IMR-90 (cell line): ENCODE data around the gene GABRP. TPM values are rescaled to one million over a fixed set of nuclear protein-coding genes. Genes with fewer than 3 reads are reported as not detected.

Source experiments
- ATAC-seq: fragments of 200-7000 bp; cut with Tn5 transposase; 2 replicates; pipeline ENCODE4 v1.9.1; 2020; ENCODE audit warnings: low read depth, mild to moderate bottlenecking, moderate library complexity
- BruUV-seq: library from RNA; stranded (reverse); fragments of 400-500 nt; replicated peaks from 2 replicates; lab custom pipeline; 2021; lab: Mats Ljungman, UMichigan
- CTCF ChIA-PET: fragments of 300-600 bp; formaldehyde crosslinking; extraction: SDS; loops from one replicate; lab custom pipeline; 2021; ENCODE audit warnings: antibody characterized with exemption; lab: Yijun Ruan, JAX
- POLR2A ChIA-PET: fragments of 300-600 bp; sonication (Branson Sonifier 250); formaldehyde crosslinking; loops from one replicate; lab custom pipeline; 2022; ENCODE audit warnings: antibody characterized with exemption; ENCODE audit not compliant: unreplicated experiment; lab: Charles Lee
- DNase-seq: peaks from one replicate; pipeline ENCODE4 v3.0.0; 2013
- H2AFZ ChIP-seq: replicated peaks from 2 replicates; pipeline ENCODE3; 2013; ENCODE audit warnings: low read length, mild to moderate bottlenecking; ENCODE audit not compliant: poor library complexity
- H2AK5ac ChIP-seq: 2 replicates; pipeline ENCODE4 v1.6.1; 2013; ENCODE audit warnings: low read depth, low read length, inconsistent platforms
- H2AK9ac ChIP-seq: replicated peaks from 2 replicates; pipeline ENCODE3; 2013; ENCODE audit warnings: mild to moderate bottlenecking, low read depth, low read length, moderate library complexity; ENCODE audit not compliant: poor library complexity
- H2BK120ac ChIP-seq: 2 replicates; pipeline ENCODE4 v1.6.1; 2013; ENCODE audit warnings: low read depth, low read length, inconsistent platforms
- H2BK15ac ChIP-seq: 3 replicates; pipeline ENCODE4 v1.6.1; 2013; ENCODE audit warnings: low read depth, low read length, inconsistent platforms
- H2BK20ac ChIP-seq: 2 replicates; pipeline ENCODE4 v1.6.1; 2013; ENCODE audit warnings: low read depth, mild to moderate bottlenecking, inconsistent platforms, low read length, moderate library complexity
- H2BK5ac ChIP-seq: 2 replicates; pipeline ENCODE4 v1.6.1; 2013; ENCODE audit warnings: mild to moderate bottlenecking, low read depth, low read length, inconsistent platforms; ENCODE audit not compliant: poor library complexity, severe bottlenecking
- H3K14ac ChIP-seq: replicated peaks from 2 replicates; pipeline ENCODE4 v1.6.1; 2013; ENCODE audit warnings: low read depth, low read length, inconsistent platforms
- H3K18ac ChIP-seq: 2 replicates; pipeline ENCODE4 v1.6.1; 2013; ENCODE audit warnings: low read depth, low read length, control low read depth
- H3K23ac ChIP-seq: 2 replicates; pipeline ENCODE4 v1.6.1; 2013; ENCODE audit warnings: low read depth, low read length, inconsistent platforms
- H3K27ac ChIP-seq: 2 replicates; pipeline ENCODE4 v1.5.1; 2013; ENCODE audit warnings: mild to moderate bottlenecking, control low read depth, low read length; ENCODE audit not compliant: insufficient read depth
- H3K27me3 ChIP-seq: 2 replicates; pipeline ENCODE4 v1.6.1; 2013; ENCODE audit warnings: low read length; ENCODE audit not compliant: control insufficient read depth, insufficient read depth
- H3K36me3 ChIP-seq: 2 replicates; pipeline ENCODE4 v1.6.1; 2013; ENCODE audit warnings: low read length, mixed read lengths; ENCODE audit not compliant: control insufficient read depth, insufficient read depth
- H3K4ac ChIP-seq: 2 replicates; pipeline ENCODE4 v1.6.1; 2013; ENCODE audit warnings: low read depth, low read length, inconsistent platforms
- H3K4me1 ChIP-seq: 2 replicates; pipeline ENCODE4 v1.6.1; 2013; ENCODE audit warnings: low read length, mixed read lengths; ENCODE audit not compliant: control insufficient read depth, insufficient read depth
- H3K4me2 ChIP-seq: 2 replicates; pipeline ENCODE4 v1.6.1; 2013; ENCODE audit warnings: low read depth, mild to moderate bottlenecking, control low read depth, low read length, moderate library complexity
- H3K4me3 ChIP-seq: 2 replicates; pipeline ENCODE4 v1.5.1; 2013; ENCODE audit warnings: low read depth, mild to moderate bottlenecking, control low read depth, low read length, moderate library complexity; ENCODE audit not compliant: insufficient read depth
- H3K56ac ChIP-seq: 2 replicates; pipeline ENCODE4 v1.6.1; 2013; ENCODE audit warnings: low read length, inconsistent platforms; ENCODE audit not compliant: insufficient read depth; ENCODE audit errors: extremely low read depth
- H3K79me1 ChIP-seq, 2 experiments: 2 replicates each; pipeline ENCODE4 v1.6.1; 2013; ENCODE audit warnings: low read length in 2 of 2, inconsistent platforms in 1 of 2, low read depth in 1 of 2
- H3K9ac ChIP-seq: 2 replicates; pipeline ENCODE4 v1.6.1; 2013; ENCODE audit warnings: low read depth, low read length, control low read depth
- H3K9me1 ChIP-seq: 2 replicates; pipeline ENCODE4 v1.6.1; 2013; ENCODE audit warnings: low read length, inconsistent platforms; ENCODE audit not compliant: insufficient read depth
- H3K9me3 ChIP-seq: 2 replicates; pipeline ENCODE4 v1.6.1; 2013; ENCODE audit warnings: low read length; ENCODE audit not compliant: control insufficient read depth, insufficient read depth
- H4K20me1 ChIP-seq: 2 replicates; pipeline ENCODE4 v1.6.1; 2013; ENCODE audit warnings: low read length, inconsistent platforms; ENCODE audit not compliant: insufficient read depth
- H4K5ac ChIP-seq: 2 replicates; pipeline ENCODE4 v1.6.1; 2013; ENCODE audit warnings: mild to moderate bottlenecking, low read depth, low read length, control low read depth
- H4K8ac ChIP-seq, 2 experiments: 2 replicates each; pipeline ENCODE4 v1.6.1; 2013; ENCODE audit warnings: low read depth in 2 of 2, low read length in 2 of 2, control low read depth in 1 of 2, inconsistent platforms in 1 of 2
- H4K91ac ChIP-seq: 2 replicates; pipeline ENCODE4 v1.6.1; 2013; ENCODE audit warnings: low read depth, low read length, inconsistent platforms; ENCODE audit not compliant: insufficient read depth
- BHLHE40 ChIP-seq: fragments of 150-350 bp; IDR thresholded peaks from 2 replicates; pipeline ENCODE4 v1.6.1; 2016; ENCODE audit warnings: mild to moderate bottlenecking, low read depth, low read length
- CEBPB ChIP-seq: IDR thresholded peaks from 2 replicates; pipeline ENCODE4 v1.6.1; 2012; ENCODE audit warnings: low read depth, low read length, improper control_type of control experiment
- CTCF ChIP-seq: conservative IDR thresholded peaks from 2 replicates; pipeline ENCODE4 v1.5.1; 2012; ENCODE audit warnings: mild to moderate bottlenecking, low read depth, low read length, improper control_type of control experiment
- FOS ChIP-seq: fragments of 150-350 bp; IDR thresholded peaks from 2 replicates; pipeline ENCODE4 v1.6.1; 2016; ENCODE audit warnings: low read depth, low read length
- MAFK ChIP-seq: IDR thresholded peaks from 2 replicates; pipeline ENCODE4 v1.6.1; 2012; ENCODE audit warnings: low read depth, low read length, improper control_type of control experiment
- MAZ ChIP-seq: IDR thresholded peaks from 2 replicates; pipeline ENCODE4 v1.6.1; 2012; ENCODE audit warnings: low read depth, mild to moderate bottlenecking, low read length, improper control_type of control experiment, moderate library complexity, borderline replicate concordance
- MXI1 ChIP-seq: IDR thresholded peaks from 2 replicates; pipeline ENCODE4 v1.6.1; 2012; ENCODE audit warnings: low read depth, mild to moderate bottlenecking, low read length, moderate library complexity, borderline replicate concordance
- RFX5 ChIP-seq: IDR thresholded peaks from 2 replicates; pipeline ENCODE4 v1.8.0; 2012; ENCODE audit warnings: low read depth, mild to moderate bottlenecking, low read length, moderate library complexity
- WGBS, 2 experiments: methylation state at CpG; one replicate each; pipeline versions ENCODE4 v1.1.5 to v1.1.7; 2013; ENCODE audit warnings: missing lambda C conversion rate in 2 of 2; ENCODE audit not compliant: insufficient read length in 1 of 2; ENCODE audit errors: extremely low coverage in 2 of 2; 5-methylcytosine and 5-hydroxymethylcytosine counted together
- dilution Hi-C: fragments of 300-500 bp; cut with HindIII; formaldehyde crosslinking; loops from one replicate; pipeline ENCODE4 v1.14.3; 2018; ENCODE audit warnings: low sequenced_read_pairs; ENCODE audit not compliant: unreplicated experiment
- in situ Hi-C: fragments of 300-500 bp; cut with MboI; formaldehyde crosslinking; loops from 3 replicates; pipeline ENCODE4 v1.14.3; 2019; ENCODE audit warnings: low sequenced_read_pairs, inconsistent platforms, mixed read lengths
- intact Hi-C: fragments of 100-400 bp; cut with micrococcal nuclease; formaldehyde crosslinking; loops from 2 replicates; pipeline ENCODE4 v1.10.0; 2022
- polyA plus RNA-seq, 3 experiments: library from polyadenylated mRNA; depleted of rRNA; stranded (reverse); fragments of >200 nt; gene quantifications; 2 replicates each; pipeline ENCODE4 v1.2.3, GENCODE V29; 2012; ENCODE audit warnings: low replicate concordance in 1 of 3
- total RNA-seq: library from RNA; depleted of rRNA; stranded (reverse); fragments of >200 nt; gene quantifications from 2 replicates; pipeline ENCODE4 v1.2.3, GENCODE V29; 2012

Gene GABRP
- total and polyA plus RNA-seq, 2 of the 4 experiments (the other 2 are of a cell fraction): not detected

DNA sequence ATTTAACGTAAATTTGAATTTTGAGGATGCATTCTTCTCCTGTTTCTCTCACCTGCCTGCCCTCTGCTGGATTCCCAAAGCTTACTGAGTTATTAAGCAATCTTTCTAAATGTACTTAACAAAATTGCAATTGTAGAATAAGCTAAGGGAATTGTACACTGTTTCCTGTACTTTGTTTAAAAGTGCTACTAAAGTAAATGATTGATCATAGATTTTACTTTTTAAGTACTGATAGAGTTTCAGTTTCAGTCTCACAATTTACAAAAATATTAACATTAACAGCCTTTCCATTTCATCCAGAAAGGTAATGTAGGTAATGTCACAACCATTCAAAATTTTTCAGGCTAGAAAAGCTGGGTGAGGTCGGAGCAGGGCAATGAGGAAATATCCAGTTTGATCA lies 73.5 kb downstream of the GABRP start:
- Histone ChIP-seq H3K18ac (no peak overlapping the region), H4K20me1 (no peaks in the 10 kb centered on the region), H3K56ac (no peak overlapping the region), H4K8ac (no peak overlapping the region), H2BK120ac (no peak overlapping the region), H3K4ac (no peak overlapping the region), H3K4me3 (no peak overlapping the region), H3K36me3 (no peaks in the 10 kb centered on the region), H2AK5ac (no peak overlapping the region), H3K27me3 (no peaks in the 10 kb centered on the region), H2BK5ac (no peak overlapping the region), H3K9ac (no peak overlapping the region), H2BK15ac (no peak overlapping the region), H3K4me1 (peaks cover 3% of the 10 kb centered on the region; the same call in 1 of the 2 replicates), H2BK20ac (no peak overlapping the region), H4K91ac (no peak overlapping the region), H3K9me3 (peaks cover 11% of the 10 kb centered on the region), H3K4me2 (no peak overlapping the region), H3K9me1 (no peaks in the 10 kb centered on the region), H4K5ac (no peak overlapping the region), H3K23ac (no peak overlapping the region), H2AK9ac (no peak overlapping the region), H3K14ac (no peak overlapping the region), H3K79me1 (no peaks in the 10 kb centered on the region), H2AFZ (no peak overlapping the region), H3K27ac (no peak overlapping the region)
- ChIA-PET POLR2A (no interaction called here), CTCF (no interaction called here)
- TF ChIP-seq CTCF (no peak), MAZ (no peak), RFX5 (no peak), FOS (no peak), CEBPB (no peak), MXI1 (no peak), BHLHE40 (no peak), MAFK (no peak)
- in situ Hi-C loops (no loop called here), intact Hi-C loops (no loop called here), dilution Hi-C loops (no loop called here)
- no peak for ATAC-seq
- no CpG with 5 or more reads among the region's 2 CpGs for WGBS, 2 experiments
- DNase-seq: no peak
- no TSS peak for BruUV-seq
